Esophagus (tissue), 2 donors: ENCODE results near the gene EXD3. TPM values are rescaled to one million over a fixed set of nuclear protein-coding genes. Genes with fewer than 3 reads are reported as not detected.
"Not testable (repeated sequence)": the region's sequence is repeated elsewhere in the genome, so short reads cannot be mapped to it uniquely, and the experiment has no call there.

ENCODE experiments used
- H3K27ac ChIP-seq, 2 donors: one replicate each; pipeline ENCODE4 v1.5.1; 2013; ENCODE audit warnings: low read depth in 2 of 2, mild to moderate bottlenecking in 2 of 2, inconsistent platforms in 1 of 2, low read length in 1 of 2, moderate library complexity in 1 of 2
- H3K27me3 ChIP-seq, 2 donors: one replicate each; pipeline ENCODE4 v1.6.1; 2013; ENCODE audit warnings: low read length in 2 of 2, control low read depth in 1 of 2, mild to moderate bottlenecking in 1 of 2; ENCODE audit not compliant: insufficient read depth in 2 of 2, control insufficient read depth in 1 of 2
- H3K36me3 ChIP-seq, 2 donors: one replicate each; pipeline ENCODE4 v1.6.1; 2013; ENCODE audit warnings: low read length in 1 of 2; ENCODE audit not compliant: control insufficient read depth in 2 of 2, insufficient read depth in 2 of 2
- H3K4me1 ChIP-seq, 2 donors: one replicate each; pipeline ENCODE4 v1.6.1; 2013; ENCODE audit warnings: low read length in 1 of 2; ENCODE audit not compliant: control insufficient read depth in 2 of 2, insufficient read depth in 2 of 2
- H3K4me3 ChIP-seq, 2 donors: one replicate each; pipeline ENCODE4 v1.5.1; 2013; ENCODE audit warnings: low read length in 2 of 2, mild to moderate bottlenecking in 2 of 2, low read depth in 1 of 2, moderate library complexity in 1 of 2
- H3K9me3 ChIP-seq, 2 donors: one replicate each; pipeline ENCODE4 v1.6.1; 2013; ENCODE audit warnings: mild to moderate bottlenecking in 2 of 2, low read depth in 1 of 2, low read length in 1 of 2, moderate library complexity in 1 of 2; ENCODE audit not compliant: control insufficient read depth in 2 of 2, insufficient read depth in 1 of 2
- WGBS, 2 donors: extraction: QIAGEN DNeasy Blood & Tissue Kit; methylation state at CpG; one replicate each; pipeline ENCODE4 v1.1.7; 2013; 5-methylcytosine and 5-hydroxymethylcytosine counted together
- polyA plus RNA-seq, 2 donors: library from polyadenylated mRNA; stranded (reverse); fragments of 200-250 nt; gene quantifications; one replicate each; pipeline ENCODE4 v1.2.3, GENCODE V29; 2013
- donor health status: healthy with polysubstance abuse.
- donor health status: Bipolar disorder and iron deficiency.

The EXD3 gene
- polyA plus RNA-seq, 2 donors: 9.7 to 20.8 TPM

DNA sequence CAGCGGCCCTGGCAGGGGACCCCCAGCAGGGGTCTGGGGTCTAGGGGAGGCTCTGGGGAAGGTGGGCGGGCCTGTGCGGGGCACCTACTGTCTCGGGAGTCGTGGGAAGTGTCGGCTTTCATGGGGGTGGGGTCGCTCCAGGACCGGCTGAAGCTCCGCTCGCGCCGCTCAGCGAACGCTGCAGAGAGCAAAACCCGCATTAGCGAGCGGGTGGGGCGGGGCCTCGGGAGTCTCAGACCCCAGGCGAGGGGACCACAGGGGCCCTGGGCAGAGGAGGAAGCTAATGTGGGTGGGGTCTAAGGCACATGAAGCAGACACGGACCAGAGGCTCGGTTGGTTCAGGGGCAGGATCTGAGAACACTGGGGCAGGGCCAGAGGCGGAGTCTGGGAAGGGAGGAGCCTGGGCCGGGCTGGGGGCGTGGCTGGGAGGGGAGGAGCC lies 30.7 kb upstream of the EXD3 start:
- peak overlapping the region; percentile 32 to 48 for H3K4me3 ChIP-seq
- no peaks in the 10 kb centered on the region for H3K9me3 ChIP-seq
- H3K27me3 ChIP-seq: no peaks in the 10 kb centered on the region
- peaks cover 4 to 13% of the 10 kb centered on the region in 2 donors for H3K36me3 ChIP-seq
- H3K27ac ChIP-seq: no peak overlapping the region
- 14 to 32% methylated on average over 24 to 25 of the region's 25 CpGs for WGBS, 2 donors
- H3K4me1 ChIP-seq: peaks cover 5 to 17% of the 10 kb centered on the region in 2 donors

DNA sequence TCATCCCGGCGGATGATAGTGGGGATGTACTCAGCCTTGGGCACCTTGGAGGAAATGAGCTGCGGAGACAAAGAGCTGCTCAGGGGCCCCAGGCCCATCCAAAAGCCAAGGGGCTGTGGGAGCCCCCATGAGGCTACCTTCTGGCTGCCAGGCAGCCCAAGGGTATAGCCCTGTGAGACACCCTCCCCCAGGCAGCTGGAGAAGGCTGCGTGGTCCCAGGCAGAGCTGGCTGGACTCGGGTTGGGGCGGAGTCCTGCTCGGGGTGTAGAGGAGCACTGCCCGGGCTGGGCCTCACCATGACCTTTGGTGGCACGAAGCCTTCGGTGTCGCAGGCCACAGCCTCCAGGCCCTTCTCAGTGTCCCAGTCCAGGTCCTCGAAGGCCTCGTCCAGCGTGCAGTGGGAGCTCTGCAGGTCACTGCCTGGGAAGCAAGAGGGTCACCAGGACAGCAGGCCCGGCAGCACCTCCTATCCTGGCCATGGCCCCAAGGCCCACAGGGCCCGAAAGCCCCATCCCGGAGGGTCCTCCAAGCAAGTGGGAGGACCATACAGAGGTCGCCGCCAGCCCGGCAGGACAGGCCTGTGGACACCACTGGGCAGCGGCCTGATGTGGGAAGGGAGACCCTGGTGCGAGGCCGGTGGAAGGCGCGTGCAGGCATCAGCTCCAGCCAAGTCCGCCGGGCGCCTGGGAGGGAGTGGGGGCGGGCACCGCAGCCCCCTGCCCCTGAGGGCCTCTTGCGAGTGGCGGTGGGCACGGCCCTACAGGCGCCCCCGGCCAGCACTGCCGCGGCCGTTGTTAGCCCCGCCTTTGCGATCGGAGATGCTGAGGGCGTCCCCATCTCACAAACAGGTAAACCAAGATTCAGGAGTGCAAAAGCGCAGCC lies 30.0 kb upstream of the EXD3 start:
- H3K27ac ChIP-seq: no peak overlapping the region
- H3K27me3 ChIP-seq: no peaks in the 10 kb centered on the region
- H3K9me3 ChIP-seq: no peaks in the 10 kb centered on the region
- peaks cover 5 to 11% of the 10 kb centered on the region in 2 donors for H3K4me1 ChIP-seq
- peaks cover 4 to 13% of the 10 kb centered on the region in 2 donors for H3K36me3 ChIP-seq
- H3K4me3 ChIP-seq: peak overlapping the region; percentile 32 to 48
- 76 to 83% methylated on average over 43 of the region's 43 CpGs for WGBS, 2 donors

DNA sequence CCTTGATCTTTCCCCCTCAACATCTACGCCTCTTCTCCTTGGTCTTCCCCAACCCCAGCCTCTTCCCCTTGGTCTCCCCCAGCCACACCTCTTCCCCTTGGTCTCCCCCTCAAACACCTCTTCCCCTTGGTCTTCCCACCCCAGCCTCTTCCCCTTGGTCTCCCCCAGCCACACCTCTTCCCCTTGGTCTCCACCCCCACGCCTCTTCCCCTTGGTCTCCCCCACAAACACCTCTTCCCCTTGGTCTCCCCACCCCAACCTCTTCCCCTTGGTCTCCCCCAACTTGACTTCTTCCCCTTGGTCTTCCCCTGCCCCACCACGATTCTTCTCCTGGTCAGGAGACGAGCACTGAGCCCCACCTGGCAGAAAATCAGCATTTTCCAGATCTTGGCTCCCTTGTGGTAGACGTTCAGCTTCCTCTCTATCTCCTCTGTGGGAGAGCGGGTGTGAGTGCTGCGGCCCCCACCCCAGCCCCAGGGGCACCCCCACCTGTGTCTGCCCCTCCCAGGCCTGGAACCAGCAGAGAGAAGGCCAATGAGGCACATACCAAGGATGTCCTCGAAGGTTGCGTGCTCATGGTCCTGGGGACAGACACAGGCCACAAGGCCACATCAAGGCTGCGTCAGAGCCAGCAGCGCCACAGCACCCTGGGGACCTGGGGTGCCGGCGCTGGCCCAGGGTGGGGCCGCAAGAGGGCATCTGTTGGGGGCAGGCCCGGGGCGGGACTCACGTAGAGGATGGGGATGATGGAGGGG lies 29.2 kb upstream of the EXD3 start:
- 89 to 93% methylated on average over 17 of the region's 17 CpGs for WGBS, 2 donors
- Histone ChIP-seq H3K27me3 (no peaks in the 10 kb centered on the region), H3K36me3 (peaks cover 4 to 11% of the 10 kb centered on the region in 2 donors)

DNA sequence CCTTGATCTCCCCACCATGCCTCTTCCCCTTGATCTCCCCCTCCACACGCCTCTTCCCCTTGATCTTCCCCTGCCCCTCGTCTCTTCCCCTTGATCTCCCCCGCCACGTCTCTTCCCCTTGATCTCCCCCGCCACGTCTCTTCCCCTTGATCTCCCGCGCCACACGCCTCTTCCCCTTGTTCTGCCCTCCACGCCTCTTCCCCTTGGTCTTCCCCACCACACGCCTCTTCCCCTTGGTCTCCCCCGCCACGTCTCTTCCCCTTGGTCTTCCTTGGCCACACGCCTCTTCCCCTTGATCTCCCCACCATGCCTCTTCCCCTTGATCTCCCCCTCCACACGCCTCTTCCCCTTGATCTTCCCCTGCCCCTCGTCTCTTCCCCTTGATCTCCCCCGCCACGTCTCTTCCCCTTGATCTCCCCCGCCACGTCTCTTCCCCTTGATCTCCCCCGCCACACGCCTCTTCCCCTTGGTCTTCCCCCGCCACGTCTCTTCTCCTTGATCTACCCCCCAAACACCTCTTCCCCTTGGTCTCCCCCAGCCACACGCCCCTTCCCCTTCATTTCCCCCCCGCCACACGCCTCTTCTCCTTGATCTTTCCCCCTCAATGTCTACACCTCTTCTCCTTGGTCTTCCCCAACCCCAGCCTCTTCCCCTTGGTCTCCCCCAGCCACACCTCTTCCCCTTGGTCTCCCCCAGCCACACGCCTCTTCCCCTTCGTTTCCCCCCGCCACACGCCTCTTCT lies 28.5 kb upstream of the EXD3 start:
- H3K36me3 ChIP-seq: peaks cover 4 to 11% of the 10 kb centered on the region in 2 donors
- H3K4me1 ChIP-seq: not testable (repeated sequence)
- 82 to 83% methylated on average over 13 of the region's 31 CpGs for WGBS, 2 donors

More for the DNA sequence above, 29.2 kb upstream of the EXD3 start:
- H3K4me1 ChIP-seq: peaks cover 5 to 9% of the 10 kb centered on the region in 2 donors
- H3K27ac ChIP-seq: no peak overlapping the region
- H3K4me3 ChIP-seq: no peak overlapping the region
- no peaks in the 10 kb centered on the region for H3K9me3 ChIP-seq

DNA sequence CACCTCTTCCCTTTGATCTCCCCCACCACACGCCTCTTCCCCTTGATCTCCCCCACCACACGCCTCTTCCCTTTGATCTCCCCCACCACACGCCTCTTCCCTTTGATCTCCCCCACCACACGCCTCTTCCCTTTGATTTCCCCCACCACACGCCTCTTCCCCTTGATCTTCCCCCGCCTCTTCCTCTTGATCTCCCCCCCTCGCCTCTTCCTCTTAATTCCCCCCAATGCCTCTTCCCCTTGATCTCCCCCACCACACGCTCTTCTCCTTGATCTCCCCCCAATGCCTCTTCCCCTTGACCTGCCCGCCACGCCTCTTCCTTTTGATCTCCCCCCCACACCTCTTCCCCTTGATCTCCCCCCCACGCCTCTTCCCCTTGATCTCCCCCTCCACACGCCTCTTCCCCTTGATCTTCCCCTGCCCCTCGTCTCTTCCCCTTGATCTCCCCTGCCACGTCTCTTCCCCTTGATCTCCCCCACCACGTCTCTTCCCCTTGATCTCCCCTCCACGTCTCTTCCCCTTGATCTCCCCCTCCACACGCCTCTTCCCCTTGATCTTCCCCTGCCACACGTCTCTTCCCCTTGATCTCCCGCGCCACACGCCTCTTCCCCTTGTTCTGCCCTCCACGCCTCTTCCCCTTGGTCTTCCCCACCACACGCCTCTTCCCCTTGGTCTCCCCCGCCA lies 27.7 kb upstream of the EXD3 start:
- not testable (repeated sequence) for H3K9me3 ChIP-seq, H3K27me3 ChIP-seq, H3K27ac ChIP-seq, H3K4me1 ChIP-seq, H3K4me3 ChIP-seq
- peaks cover 4 to 11% of the 10 kb centered on the region in 2 donors for H3K36me3 ChIP-seq
- WGBS, 2 donors: 80 to 81% methylated on average over 20 to 21 of the region's 24 CpGs

More for the DNA sequence above, 28.5 kb upstream of the EXD3 start:
- H3K27ac ChIP-seq, H3K4me3 ChIP-seq, H3K9me3 ChIP-seq, H3K27me3 ChIP-seq: not testable (repeated sequence)

DNA sequence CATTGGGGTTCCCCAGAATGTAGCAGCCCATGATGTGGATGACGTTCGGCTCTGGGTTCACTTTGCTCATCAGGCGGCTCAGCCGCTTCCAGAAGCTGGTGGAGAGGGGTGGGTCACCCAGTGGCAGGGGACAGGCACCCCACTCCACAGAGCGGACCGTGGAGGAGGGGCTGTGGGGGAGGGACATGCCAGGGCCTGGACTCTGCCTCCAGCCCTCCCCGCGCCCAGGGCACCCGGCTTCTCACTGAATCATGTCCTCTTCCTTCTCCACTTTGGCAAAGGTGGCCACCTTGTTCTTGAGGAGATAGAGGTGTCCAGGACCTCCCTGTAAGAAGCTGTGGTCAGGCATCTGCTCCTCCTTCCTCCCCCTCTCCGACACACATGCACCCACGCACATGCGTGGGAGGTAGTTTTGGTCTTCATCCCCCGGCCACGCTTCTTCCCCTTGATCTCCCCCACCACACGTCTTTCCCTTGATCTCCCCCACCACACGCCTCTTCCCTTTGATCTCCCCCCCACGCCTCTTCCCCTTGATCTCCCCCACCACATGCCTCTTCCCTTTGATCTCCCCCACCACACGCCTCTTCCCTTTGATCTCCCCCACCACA lies 27.1 kb upstream of the EXD3 start:
- H3K36me3 ChIP-seq: peaks cover 4 to 9% of the 10 kb centered on the region in 2 donors
- no peak overlapping the region for H3K27ac ChIP-seq
- no peak overlapping the region for H3K4me3 ChIP-seq
- no peaks in the 10 kb centered on the region for H3K9me3 ChIP-seq
- 80 to 85% methylated on average over 18 of the region's 18 CpGs for WGBS, 2 donors
- H3K4me1 ChIP-seq: peaks cover 5 to 8% of the 10 kb centered on the region in 2 donors
- H3K27me3 ChIP-seq: no peaks in the 10 kb centered on the region

DNA sequence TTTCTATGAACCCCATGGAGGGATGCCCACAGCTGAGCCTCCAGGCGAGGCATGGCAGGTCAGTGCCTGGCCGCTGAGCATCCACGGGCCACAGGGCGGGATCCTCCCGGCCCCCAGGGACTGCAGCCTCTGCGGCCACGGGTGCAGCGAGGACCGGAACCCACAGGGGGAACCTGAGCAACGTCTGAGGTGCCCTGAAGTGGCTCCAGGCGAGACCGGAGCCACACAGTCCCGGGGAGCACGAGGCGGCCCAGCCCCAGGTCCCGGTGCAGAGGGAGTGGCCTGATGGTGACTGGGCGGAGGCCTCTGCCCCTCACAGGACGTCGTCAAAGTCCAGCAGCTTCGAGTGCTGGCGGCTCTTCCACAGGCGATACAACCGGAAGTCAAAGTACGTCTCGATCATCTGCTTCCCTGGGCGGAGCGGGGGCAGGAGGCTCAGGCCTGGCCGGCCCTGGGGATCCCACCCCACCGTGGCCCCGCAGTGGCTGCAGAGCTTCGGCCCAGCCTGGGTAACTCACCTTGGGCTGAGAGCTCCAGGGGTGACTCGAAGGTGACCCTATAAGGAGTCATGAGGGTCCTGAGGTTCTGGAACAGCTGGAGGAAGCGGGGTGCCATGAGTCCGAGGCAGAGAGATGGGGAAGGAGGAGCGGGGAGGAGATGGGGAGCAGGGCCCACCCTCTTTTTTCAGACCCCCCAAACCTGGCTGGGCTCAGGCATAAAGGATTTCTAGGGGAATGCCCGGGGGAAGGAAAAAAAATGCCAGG lies 26.3 kb upstream of the EXD3 start:
- Histone ChIP-seq H3K36me3 (peaks cover 4 to 9% of the 10 kb centered on the region in 2 donors), H3K4me1 (peaks cover under 1 to 5% of the 10 kb centered on the region in 2 donors), H3K4me3 (no peak overlapping the region), H3K27me3 (no peaks in the 10 kb centered on the region), H3K27ac (no peak overlapping the region), H3K9me3 (no peaks in the 10 kb centered on the region)
- 87% methylated on average over 36 of the region's 36 CpGs for WGBS, 2 donors

DNA sequence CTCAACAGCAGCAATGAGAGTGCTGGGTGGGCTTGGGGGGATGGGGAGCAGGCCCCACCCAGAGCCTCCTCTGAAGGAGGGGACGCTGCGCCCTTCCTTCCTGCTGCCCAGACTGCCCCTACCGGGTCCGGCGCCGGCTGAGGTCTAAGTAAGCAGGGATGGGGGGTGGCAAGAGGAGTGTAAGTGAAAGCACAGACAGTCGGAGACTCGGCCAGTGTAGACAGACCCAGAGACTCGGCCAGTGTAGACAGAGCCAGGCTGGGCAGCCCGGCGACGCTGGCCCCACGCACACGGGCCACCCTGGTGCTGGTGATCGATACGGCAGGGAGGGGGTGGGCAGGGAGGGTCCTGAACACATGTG lies 25.6 kb upstream of the EXD3 start:
- Histone ChIP-seq H3K4me3 (no peak overlapping the region), H3K9me3 (no peaks in the 10 kb centered on the region), H3K4me1 (peaks cover 0 to 3% of the 10 kb centered on the region in 2 donors), H3K36me3 (peaks cover 4 to 9% of the 10 kb centered on the region in 2 donors), H3K27me3 (no peaks in the 10 kb centered on the region), H3K27ac (no peak overlapping the region)
- WGBS, 2 donors: 89 to 92% methylated on average over 16 of the region's 16 CpGs
